AG09319 (cell line): ENCODE measurements around the gene BAG1.

ENCODE experiments used
- DNase-seq: peaks from one replicate; pipeline ENCODE4 v3.0.0-alpha.2; 2010; ENCODE audit warnings: low read depth; ENCODE audit errors: extremely low read depth
- CTCF ChIP-seq: IDR thresholded peaks from 2 replicates; pipeline ENCODE4 v1.5.1; 2011; ENCODE audit warnings: low read depth, mild to moderate bottlenecking, inconsistent platforms, low read length, moderate library complexity

The BAG1 gene

GRCh38 chr9:33227741-33228140 lies 36.8 kb downstream of the BAG1 start:
- no peak for DNase-seq
- TF ChIP-seq CTCF: no peak

GRCh38 chr9:33227008-33227398 lies 37.5 kb downstream of the BAG1 start:
- TF ChIP-seq CTCF: no peak
- DNase-seq: no peak

- peak; percentile 49 for DNase-seq
- peak; percentile 52 for TF ChIP-seq CTCF
Measured at GRCh38 chr9:33225319-33226147, 39.0 kb downstream of the BAG1 start.

GRCh38 chr9:33223696-33224095 lies 40.8 kb downstream of the BAG1 start:
- TF ChIP-seq CTCF: peak; percentile 15

GRCh38 chr9:33222031-33222430 lies 42.5 kb downstream of the BAG1 start:
- no peak for DNase-seq
- no peak for TF ChIP-seq CTCF

More at GRCh38 chr9:33223696-33224095, 40.8 kb downstream of the BAG1 start:
- no peak for DNase-seq

- DNase-seq: no peak
- no peak for TF ChIP-seq CTCF
Measured at GRCh38 chr9:33221568-33221884, 43.0 kb downstream of the BAG1 start.

GRCh38 chr9:33220681-33221567 lies 43.6 kb downstream of the BAG1 start:
- no peak for TF ChIP-seq CTCF
- DNase-seq: no peak
